Sigmoid colon (tissue), 4 donors: ENCODE measurements around the gene PRR20G.

ENCODE experiments used
- CTCF ChIP-seq, 4 experiments: fragments of 450-650 bp in 3 of 4; fragments of 200-600 bp in 1 of 4; IDR thresholded peaks; one replicate each; pipeline ENCODE4 v1.5.1; 2016 to 2019; ENCODE audit warnings: antibody characterized with exemption in 4 of 4, mild to moderate bottlenecking in 3 of 4, moderate library complexity in 2 of 4
- POLR2A ChIP-seq, 2 donors: fragments of 450-650 bp; IDR thresholded peaks; one replicate each; pipeline ENCODE4 v1.6.1; 2016; ENCODE audit warnings: antibody characterized with exemption in 2 of 2, mild to moderate bottlenecking in 2 of 2, moderate library complexity in 2 of 2
- POLR2AphosphoS5 ChIP-seq, 4 donors: sonication (generic); formaldehyde crosslinking; IDR thresholded peaks; one replicate each; pipeline ENCODE4 v1.6.1; 2017; ENCODE audit warnings: antibody characterized with exemption in 4 of 4

GRCh38 chr3:127276995-127277394 lies 10.9 kb downstream of the PRR20G start:
- TF ChIP-seq CTCF (IDR thresholded peaks at IDR 0.05) = no peak
- TF ChIP-seq POLR2A (IDR thresholded peaks at IDR 0.05) = no peak
- TF ChIP-seq POLR2AphosphoS5 (IDR thresholded peaks at IDR 0.05) = no peak
